Left renal pelvis (tissue), 4 donors: Measurements from ENCODE around the gene NEK5. TPM values are rescaled to one million over a fixed set of nuclear protein-coding genes. Genes with fewer than 3 reads are reported as not detected.
"Not testable (repeated sequence)": the region's sequence is repeated elsewhere in the genome, so short reads cannot be mapped to it uniquely, and the experiment has no call there.

Experiments
- DNase-seq, 4 donors: peaks; one replicate each; pipeline ENCODE4 v3.0.0-alpha.2; 2013; ENCODE audit warnings: low read depth in 4 of 4, low spot score in 3 of 4
- polyA plus RNA-seq, 4 donors: library from polyadenylated mRNA; unstranded; fragments of 120-200 nt; gene quantifications; one replicate each; pipeline ENCODE4 v1.2.1, GENCODE V29; 2013; ENCODE audit not compliant: insufficient read length in 4 of 4

NEK5 gene
- polyA plus RNA-seq, 4 donors: 1.3 to 5.7 (median 3.4) TPM

DNA sequence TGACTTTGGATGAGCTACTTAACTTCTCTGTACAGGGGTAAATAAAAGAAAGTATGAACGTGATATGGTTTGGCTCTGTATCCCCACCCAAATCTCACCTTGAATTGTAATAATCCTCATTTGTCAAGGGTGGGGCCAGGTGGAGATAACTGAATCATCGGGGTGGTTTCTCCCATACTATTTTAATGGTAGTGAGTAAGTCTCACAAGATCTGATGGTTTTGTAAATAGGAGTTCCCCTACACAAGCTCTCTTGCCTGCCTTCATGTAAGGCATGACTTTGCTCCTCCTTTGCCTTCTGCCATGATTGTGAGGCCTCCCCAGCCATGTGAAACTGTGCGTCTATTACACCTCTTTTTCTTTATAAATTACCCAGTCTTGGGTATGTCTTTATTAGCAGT lies 43.9 kb downstream of the NEK5 start:
- not testable (repeated sequence) for DNase-seq

DNA sequence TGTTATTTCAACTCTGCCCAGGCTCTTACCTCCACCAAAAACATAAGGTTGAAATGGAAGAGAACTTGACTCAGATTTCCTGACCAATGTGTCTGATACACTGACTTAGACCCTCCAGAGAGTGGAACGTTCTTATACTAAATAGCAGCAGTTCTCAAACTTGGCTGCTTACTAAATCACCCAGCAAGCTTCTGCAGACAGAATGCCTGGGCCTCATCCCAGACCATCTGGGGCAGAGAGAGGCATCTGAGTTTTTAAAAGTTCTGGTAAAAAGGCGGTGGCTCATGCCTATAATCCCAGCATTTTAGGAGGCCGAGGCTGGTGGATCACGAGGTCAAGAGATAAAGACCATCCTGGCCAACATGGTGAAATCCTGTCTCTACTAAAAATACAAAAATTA lies 46.3 kb downstream of the NEK5 start:
- no peak for DNase-seq

DNA sequence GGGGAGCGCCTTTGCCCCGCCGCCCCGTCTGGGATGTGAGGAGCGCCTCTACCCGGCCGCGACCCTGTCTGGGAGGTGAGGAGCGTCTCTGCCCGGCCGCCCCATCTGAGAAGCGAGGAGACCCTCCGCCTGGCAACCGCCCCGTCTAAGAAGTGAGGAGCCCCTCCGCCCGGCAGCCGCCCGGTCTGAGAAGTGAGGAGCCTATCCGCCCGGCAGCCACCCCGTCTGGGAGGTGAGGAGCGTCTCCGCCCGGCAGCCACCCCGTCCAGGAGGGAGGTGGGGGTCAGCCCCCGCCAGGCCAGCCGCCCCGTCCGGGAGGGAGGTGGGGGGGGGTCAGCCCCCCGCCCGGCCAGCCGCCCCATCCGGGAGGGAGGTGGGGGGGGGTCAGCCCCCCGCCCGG lies 49.0 kb downstream of the NEK5 start:
- DNase-seq: not testable (repeated sequence)

- no peak for DNase-seq
These were observed 57.8 kb downstream of the NEK5 start for GRCh38 chr13:52070929-52071523.

DNA sequence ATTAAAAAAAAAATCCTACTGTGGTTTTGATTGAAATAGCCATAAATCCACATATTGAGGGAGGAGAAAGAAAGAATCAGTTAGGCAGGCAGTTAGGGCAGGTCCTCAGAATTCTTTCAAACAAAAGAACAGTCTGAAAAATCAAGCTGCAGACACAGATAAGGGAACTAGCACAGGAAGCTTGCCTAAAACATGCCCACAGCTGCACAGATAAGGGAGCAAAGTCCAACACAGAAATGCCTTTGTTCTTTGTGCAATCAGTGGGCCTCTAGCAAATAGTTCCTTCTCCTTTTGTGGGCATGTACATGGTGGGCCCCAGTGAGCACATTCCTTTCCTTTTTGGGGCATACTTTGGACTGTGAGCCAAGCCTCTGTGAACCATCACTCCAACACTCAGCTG lies 61.6 kb downstream of the NEK5 start:
- no peak for DNase-seq

DNA sequence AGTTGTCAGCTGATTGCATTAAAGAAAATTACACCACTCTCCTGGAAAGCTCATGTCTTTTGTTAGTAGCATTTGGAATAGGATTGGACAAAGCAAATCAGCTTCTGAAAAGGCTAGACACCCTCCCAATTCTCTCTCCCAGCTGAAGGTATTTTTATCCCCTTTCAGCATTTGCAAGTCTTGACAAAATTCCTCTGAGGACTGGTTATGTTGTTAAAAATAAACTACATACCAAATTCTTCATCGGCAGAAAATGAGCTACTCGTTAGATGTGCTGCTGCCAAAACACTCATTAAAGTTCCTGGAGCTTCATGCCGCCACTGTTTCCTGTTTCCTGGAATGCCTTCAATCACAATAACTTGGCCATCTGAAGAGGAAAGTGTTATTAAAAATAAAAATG lies 67.3 kb downstream of the NEK5 start:
- no peak for DNase-seq

DNA sequence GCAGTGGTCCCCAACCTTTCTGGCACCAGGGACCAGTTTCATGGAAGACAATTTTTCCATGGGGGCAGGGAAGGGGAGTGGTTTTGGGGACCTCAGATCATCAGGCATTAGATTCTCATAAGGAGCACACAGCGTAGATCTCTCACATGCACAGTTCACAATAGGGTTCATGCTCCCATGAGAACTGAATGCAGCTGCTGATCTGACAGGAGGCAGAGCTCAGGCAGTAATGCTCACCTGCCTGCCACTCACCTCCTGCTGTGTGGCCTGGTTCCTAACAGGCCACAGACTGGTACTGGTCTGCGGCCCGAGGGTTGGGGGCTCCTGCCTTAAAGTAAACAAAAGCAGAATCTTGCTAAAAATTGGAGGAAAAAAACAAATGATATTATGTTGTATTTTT lies 67.8 kb downstream of the NEK5 start:
- DNase-seq: not testable (repeated sequence)

- DNase-seq: no peak
These were observed 75.4 kb downstream of the NEK5 start for GRCh38 chr13:52053460-52053859.

DNA sequence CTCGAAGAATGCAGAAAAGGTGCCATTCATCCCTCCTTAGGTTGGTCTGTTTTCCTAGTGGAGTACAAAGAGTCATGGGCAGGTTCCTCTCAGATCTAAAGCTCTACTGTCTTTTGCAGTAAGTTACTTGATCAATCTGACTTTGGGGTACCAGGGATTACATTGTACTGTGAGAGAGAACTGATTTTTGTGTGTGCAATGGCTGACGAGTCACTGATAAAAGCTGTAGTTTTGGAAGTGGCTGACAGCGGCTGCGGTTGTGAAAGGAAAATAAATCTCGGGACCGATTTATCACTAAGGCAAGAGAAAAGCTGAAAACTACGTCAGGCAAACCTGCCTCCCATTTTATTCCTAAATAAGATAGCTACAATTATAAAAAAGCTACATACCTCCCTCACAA lies 77.5 kb downstream of the NEK5 start:
- DNase-seq: no peak

- DNase-seq: no peak
These were observed 80.4 kb downstream of the NEK5 start for GRCh38 chr13:52048516-52048915.

DNA sequence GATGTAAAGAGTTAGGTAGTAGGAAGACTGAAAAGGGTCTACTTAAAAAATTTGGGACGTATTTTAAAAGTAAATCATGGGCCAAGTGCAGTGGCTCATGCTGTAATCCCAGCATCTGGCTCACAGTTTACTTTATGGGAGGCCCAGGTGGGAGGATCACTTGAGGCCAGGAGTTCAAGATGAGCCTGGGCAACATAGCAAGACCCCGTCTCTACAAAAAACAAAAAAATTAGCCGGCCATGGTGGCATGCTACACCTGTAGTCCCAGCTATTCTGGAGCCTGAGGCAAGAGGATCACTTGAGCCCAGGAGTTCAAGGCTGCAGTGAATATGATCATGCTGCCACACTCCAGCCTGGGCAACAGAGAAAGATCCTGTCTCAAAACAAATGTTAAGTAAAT lies 81.4 kb downstream of the NEK5 start:
- no peak for DNase-seq

GRCh38 chr13:52043675-52044074 lies 85.2 kb downstream of the NEK5 start:
- no peak for DNase-seq

GRCh38 chr13:52036037-52036436 lies 92.8 kb downstream of the NEK5 start:
- DNase-seq: no peak

- no peak for DNase-seq
These were observed 94.2 kb downstream of the NEK5 start for GRCh38 chr13:52034616-52035226.

DNA sequence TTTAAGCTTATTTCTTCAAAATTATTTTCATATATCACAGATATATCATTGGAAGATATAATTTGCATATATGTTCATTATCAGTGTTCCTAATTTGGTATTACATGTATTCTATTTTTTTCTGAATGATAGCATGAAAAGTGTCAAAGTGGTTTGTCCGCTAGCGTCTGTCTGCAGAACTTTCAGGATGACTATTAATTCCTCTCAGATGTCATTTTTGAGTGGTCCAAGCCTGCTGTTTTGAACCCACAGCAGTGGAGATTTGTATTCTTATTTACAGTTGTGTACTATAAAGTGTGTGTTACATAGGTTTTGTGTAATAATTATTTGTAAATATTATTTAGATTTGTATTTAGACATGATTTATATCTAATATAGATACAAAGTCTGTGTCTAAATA lies 95.8 kb downstream of the NEK5 start:
- no peak for DNase-seq

- DNase-seq: not testable (repeated sequence)
These were observed 98.5 kb downstream of the NEK5 start for GRCh38 chr13:52030401-52030800.

- DNase-seq: no peak
These were observed 99.3 kb downstream of the NEK5 start for GRCh38 chr13:52029569-52029968.

DNA sequence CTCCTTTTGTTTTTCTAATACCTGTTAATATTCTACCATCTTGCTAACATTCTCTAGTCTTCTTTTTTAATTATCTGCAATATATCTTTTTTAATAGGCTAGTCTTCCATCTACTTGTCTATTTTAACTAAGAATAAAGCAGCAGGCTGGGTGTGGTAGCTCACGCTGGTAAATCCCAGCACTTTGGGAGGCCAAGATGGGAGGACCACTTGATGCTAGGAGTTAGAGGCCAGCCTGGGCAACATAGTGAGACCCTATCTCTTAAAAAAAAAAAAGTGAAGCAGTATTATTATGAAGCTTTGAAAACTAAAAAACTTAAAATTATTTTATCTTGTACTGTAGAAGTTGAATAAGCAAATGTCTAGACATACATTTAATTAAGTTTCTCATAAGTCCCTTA lies 101.0 kb downstream of the NEK5 start:
- DNase-seq: no peak

- DNase-seq: no peak
These were observed 102.6 kb downstream of the NEK5 start for GRCh38 chr13:52026246-52026626.

GRCh38 chr13:52025475-52026245 lies 103.2 kb downstream of the NEK5 start:
- no peak for DNase-seq

DNA sequence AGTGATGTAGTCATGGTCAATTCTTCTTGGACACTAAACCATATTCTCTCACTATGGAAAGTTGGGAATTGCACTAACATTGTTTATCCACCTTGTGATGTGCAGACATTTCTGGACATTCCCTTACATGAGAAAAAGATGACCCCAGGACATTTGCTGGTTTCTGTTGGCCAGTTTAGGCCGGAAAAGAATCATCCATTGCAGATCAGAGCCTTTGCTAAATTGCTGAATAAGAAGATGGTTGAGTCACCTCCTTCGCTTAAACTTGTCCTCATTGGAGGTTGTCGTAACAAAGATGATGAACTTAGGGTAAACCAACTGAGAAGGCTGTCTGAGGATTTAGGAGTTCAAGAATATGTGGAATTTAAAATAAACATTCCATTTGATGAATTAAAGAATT lies 104.4 kb downstream of the NEK5 start, which contains the start of gene UTP14C:
Gene UTP14C (plus strand): TSS at position 211 of the 400 bp plus-strand sequence. CDS start 4,114 bp downstream, outside the sequence.
- DNase-seq: no peak

DNA sequence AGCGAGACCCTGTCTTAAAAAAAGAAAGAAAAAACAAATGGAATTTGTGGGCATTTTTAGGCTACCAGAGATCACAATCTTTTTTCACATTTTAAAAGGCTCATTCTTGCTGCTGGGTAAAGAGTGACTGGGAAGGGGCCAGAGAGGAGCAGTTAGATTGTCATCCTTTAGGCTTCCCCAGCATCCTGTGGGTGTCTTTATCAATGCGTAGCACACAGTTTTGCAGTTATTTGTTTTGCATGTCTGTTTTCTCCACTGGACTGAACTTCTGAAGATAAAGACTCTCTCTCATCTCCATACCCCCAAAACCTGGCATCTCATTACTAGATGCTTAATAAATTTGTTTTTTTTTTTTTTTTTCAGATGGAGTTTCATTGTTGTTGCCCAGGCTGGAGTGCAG lies 106.5 kb downstream of the NEK5 start:
- no peak for DNase-seq
